Common myeloid progenitor, CD34-positive (primary cell): ENCODE measurements around the gene ZNF593.

Source experiments
- CTCF ChIA-PET: fragments of 350-600 bp; sonication (Branson Sonifier 250); formaldehyde crosslinking; loops from one replicate; lab custom pipeline; 2021; ENCODE audit warnings: antibody characterized with exemption; lab: Charles Lee
- POLR2A ChIA-PET: fragments of 350-600 bp; sonication (Branson Sonifier 250); formaldehyde crosslinking; loops from one replicate; lab custom pipeline; 2021; ENCODE audit warnings: antibody characterized with exemption; lab: Charles Lee
- DNase-seq, 3 donors: peaks; one replicate each; pipeline versions ENCODE4 v3.0.0 to v3.0.0-alpha.2; 2013
- H3K27ac ChIP-seq, 2 experiments: 1 replicate in 1 of 2; 2 replicates in 1 of 2; pipeline ENCODE4 v1.7.0; 2013; ENCODE audit warnings: inconsistent platforms in 2 of 2, low read length in 2 of 2, mild to moderate bottlenecking in 2 of 2, low read depth in 1 of 2, moderate library complexity in 1 of 2; ENCODE audit not compliant: severe bottlenecking in 2 of 2, insufficient read depth in 1 of 2, poor library complexity in 1 of 2
- H3K27me3 ChIP-seq, 5 experiments: replicated peaks in 2 of 5; 1 replicate in 3 of 5; 2 replicates in 2 of 5; pipeline versions ENCODE4 v1.6.1 to v1.7.0; 2013; ENCODE audit warnings: low read length in 4 of 5, mild to moderate bottlenecking in 2 of 5, moderate library complexity in 2 of 5, inconsistent platforms in 1 of 5; ENCODE audit not compliant: insufficient read depth in 5 of 5, control insufficient read depth in 4 of 5
- H3K36me3 ChIP-seq, 4 experiments: 1 replicate in 2 of 4; 2 replicates in 2 of 4; pipeline versions ENCODE4 v1.6.1 to v1.7.0; 2013; ENCODE audit warnings: low read length in 3 of 4, control low read depth in 1 of 4, mild to moderate bottlenecking in 1 of 4; ENCODE audit not compliant: control insufficient read depth in 4 of 4, insufficient read depth in 4 of 4
- H3K4me1 ChIP-seq, 4 experiments: 1 replicate in 3 of 4; 2 replicates in 1 of 4; pipeline versions ENCODE4 v1.6.1 to v1.7.1; 2013; ENCODE audit warnings: low read length in 3 of 4, mild to moderate bottlenecking in 3 of 4, control low read depth in 1 of 4, inconsistent platforms in 1 of 4, moderate library complexity in 1 of 4; ENCODE audit not compliant: control insufficient read depth in 4 of 4, insufficient read depth in 4 of 4; ENCODE audit errors: control extremely low read depth in 1 of 4
- H3K4me3 ChIP-seq, 7 experiments: 1 replicate in 4 of 7; 2 replicates in 3 of 7; pipeline versions ENCODE4 v1.5.1 to v1.7.0; 2013; ENCODE audit warnings: mild to moderate bottlenecking in 7 of 7, low read length in 6 of 7, moderate library complexity in 6 of 7, inconsistent platforms in 2 of 7, low read depth in 2 of 7, control low read depth in 1 of 7; ENCODE audit not compliant: insufficient read depth in 4 of 7, control insufficient read depth in 1 of 7; ENCODE audit errors: extremely low read depth in 1 of 7
- H3K9me3 ChIP-seq, 5 experiments: 1 replicate in 4 of 5; 2 replicates in 1 of 5; pipeline versions ENCODE4 v1.6.1 to v1.7.1; 2013; ENCODE audit warnings: low read length in 4 of 5, mild to moderate bottlenecking in 2 of 5, inconsistent platforms in 1 of 5, low read depth in 1 of 5, moderate library complexity in 1 of 5; ENCODE audit not compliant: control insufficient read depth in 4 of 5, insufficient read depth in 2 of 5; ENCODE audit errors: control extremely low read depth in 1 of 5
- WGBS: methylation state at CpG from one replicate; pipeline ENCODE4 v1.1.5; 2013; ENCODE audit not compliant: insufficient coverage; 5-methylcytosine and 5-hydroxymethylcytosine counted together

Gene ZNF593

DNA sequence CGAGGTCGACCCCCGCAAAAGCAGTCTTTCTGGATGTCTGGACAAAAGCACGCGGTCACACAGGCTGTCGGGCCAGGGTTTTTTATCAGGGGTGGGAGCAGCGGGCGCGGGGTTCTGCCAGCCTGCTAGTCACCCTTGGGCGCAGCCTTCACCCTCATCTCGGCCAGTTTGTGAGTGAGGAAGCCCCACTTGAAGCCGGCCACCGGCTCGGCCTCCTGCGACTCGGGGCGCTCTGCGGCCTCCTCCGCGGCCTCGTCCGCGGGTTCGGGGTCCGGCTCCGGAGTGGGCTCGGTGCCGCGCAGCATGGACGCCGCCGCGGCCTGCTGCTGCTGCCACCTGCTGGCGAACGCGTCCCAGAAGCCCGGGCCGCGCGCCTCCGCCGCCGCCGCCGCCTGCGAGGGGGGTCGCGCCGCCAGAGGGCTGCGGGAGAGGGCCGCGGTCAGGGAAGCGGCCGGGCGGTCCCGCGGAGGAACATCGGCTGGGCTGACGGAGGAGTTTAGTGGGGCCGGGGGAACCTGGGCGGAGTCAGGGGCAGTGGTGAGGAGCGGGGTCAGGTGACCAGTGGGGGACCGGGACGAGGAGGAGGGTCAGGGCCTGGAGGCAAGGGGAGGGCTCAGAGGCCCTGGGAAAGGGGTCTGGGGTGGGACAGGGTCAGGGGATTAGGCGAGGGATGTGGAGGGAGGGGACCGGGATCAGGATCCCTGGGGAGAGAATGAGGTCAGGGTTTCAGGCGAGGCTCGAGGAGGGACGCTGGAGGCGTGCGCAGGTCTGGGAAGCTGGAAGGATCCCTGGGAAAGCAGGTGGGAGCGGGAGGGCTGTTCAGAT is 5.5 kb upstream of the ZNF593 start:
- WGBS, result 15% methylated on average over 59 of the region's 72 CpGs
- no peaks in the 10 kb centered on the region for H3K36me3 ChIP-seq
- ChIA-PET CTCF (interaction anchor here (0.7 to 2.1 kb wide), 11 partner anchors 9 to 200 kb away, joined by 3 to 6 read pairs (median 4); no protein-coding TSS in a partner anchor), POLR2A (no interaction called here)
- H3K9me3 ChIP-seq, result no peaks in the 10 kb centered on the region
- H3K27ac ChIP-seq, result no peak overlapping the region
- peaks cover 0 to 43% (median 28%) of the 10 kb centered on the region in 4 experiments for H3K4me1 ChIP-seq
- peaks cover 0 to 22% (median 11%) of the 10 kb centered on the region in 5 experiments for H3K27me3 ChIP-seq
- peak; percentile 40 to 55 (median 54) for DNase-seq
- H3K4me3 ChIP-seq, result peak overlapping the region in 6 of 7 experiments; percentile 31 to 71 (median 50)

DNA sequence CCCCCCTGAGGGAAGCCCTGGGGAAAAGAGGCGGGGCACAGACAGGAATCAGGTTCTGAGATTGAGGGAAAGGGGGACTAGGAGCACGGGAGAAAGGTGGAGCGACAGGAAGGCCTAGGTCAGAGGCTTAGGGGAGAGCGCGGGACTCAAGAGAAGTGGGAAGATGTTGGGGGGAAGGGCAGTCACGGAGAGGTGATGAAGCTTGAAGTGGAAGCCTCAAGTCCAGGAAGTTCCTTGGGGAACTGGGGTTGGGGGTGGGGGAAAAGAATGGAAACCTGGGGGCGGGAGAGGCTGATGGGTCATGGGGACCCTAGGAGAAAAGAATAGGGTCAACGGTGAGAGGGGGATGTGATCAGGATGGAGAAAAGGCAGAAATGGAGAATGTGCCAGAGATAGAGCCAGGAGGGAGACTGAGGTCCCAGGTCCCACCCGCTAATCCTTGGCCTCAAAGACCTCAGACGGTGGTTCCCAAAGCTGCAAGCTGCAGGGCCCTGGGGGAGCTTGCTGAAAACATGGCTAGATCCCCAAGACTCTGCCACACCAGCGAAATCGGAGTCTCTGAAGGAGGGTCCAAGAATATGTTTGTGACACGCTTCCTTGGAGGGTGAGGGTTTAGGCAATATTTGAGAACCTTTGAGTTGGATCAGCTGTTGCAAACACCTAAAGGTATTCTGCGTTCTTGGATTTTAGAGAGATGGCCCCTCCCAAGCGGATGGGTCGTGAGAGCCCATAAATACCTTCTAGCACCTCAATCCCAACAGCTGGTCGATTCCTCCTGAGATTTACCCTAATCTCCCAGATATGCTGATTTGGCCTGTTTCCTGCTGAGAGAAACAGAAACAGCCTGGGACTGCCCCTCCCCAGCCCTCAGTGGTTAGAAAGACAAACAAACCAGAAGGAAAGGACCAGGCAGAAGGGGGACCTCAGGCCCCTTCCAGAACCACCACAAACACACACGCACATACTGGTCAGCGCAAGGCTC is 4.6 kb upstream of the ZNF593 start:
- H3K27ac ChIP-seq, result no peak overlapping the region
- POLR2A ChIA-PET, result interaction anchor here (0.7 kb wide), 1 partner anchor 9 kb away, joined by 4 read pairs; no protein-coding TSS in a partner anchor
- DNase-seq, result no peak
- H3K27me3 ChIP-seq, result peaks cover 0 to 22% (median 11%) of the 10 kb centered on the region in 5 experiments
- no peaks in the 10 kb centered on the region for H3K9me3 ChIP-seq
- CTCF ChIA-PET, result interaction anchor here (0.7 to 1.9 kb wide), 10 partner anchors 9 to 199 kb away, joined by 3 to 6 read pairs (median 4); no protein-coding TSS in a partner anchor
- 69% methylated on average over 13 of the region's 19 CpGs for WGBS
- no peaks in the 10 kb centered on the region for H3K36me3 ChIP-seq
- H3K4me1 ChIP-seq, result peaks cover 0 to 44% (median 29%) of the 10 kb centered on the region in 4 experiments
- peak overlapping the region in 1 of 7 experiments; percentile 64 for H3K4me3 ChIP-seq

DNA sequence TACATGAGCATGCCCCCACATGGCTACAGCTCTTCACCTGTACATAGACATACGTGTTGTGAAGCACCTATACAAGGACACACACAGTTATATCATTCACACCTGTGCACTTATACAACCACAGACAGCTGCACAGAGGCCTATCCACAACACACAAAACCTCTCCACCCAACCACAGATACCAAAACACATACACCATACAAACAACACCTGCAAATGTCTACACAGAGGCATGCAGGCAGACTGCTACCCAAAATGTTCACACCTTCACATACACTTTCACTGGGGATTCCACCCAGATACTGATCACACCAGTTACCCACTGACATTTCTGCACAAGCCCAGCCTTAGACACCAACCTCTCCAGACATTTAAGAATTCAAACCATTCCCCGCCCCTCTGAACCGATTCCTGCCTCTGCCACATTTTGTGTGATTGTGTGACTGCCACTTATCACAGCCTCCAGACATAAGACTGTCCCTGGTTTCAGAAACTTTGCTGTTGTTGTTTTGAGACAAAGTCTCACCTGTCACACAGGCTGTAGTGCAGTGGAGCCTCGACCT is 2.9 kb upstream of the ZNF593 start:
- Histone ChIP-seq H3K4me3 (no peak overlapping the region), H3K4me1 (peaks cover 0 to 42% (median 25%) of the 10 kb centered on the region in 4 experiments), H3K36me3 (peaks cover 0 to 9% (median 2%) of the 10 kb centered on the region in 4 experiments), H3K27ac (no peak overlapping the region), H3K27me3 (peaks cover 0 to 8% (median 5%) of the 10 kb centered on the region in 5 experiments), H3K9me3 (no peaks in the 10 kb centered on the region)
- CTCF ChIA-PET, result interaction anchor here (1.2 to 1.9 kb wide), 2 partner anchors 22 to 60 kb away, joined by 3 to 5 read pairs; no protein-coding TSS in a partner anchor
- DNase-seq, result no peak
- 97% methylated on average over 4 of the region's 4 CpGs for WGBS
- POLR2A ChIA-PET, result no interaction called here

DNA sequence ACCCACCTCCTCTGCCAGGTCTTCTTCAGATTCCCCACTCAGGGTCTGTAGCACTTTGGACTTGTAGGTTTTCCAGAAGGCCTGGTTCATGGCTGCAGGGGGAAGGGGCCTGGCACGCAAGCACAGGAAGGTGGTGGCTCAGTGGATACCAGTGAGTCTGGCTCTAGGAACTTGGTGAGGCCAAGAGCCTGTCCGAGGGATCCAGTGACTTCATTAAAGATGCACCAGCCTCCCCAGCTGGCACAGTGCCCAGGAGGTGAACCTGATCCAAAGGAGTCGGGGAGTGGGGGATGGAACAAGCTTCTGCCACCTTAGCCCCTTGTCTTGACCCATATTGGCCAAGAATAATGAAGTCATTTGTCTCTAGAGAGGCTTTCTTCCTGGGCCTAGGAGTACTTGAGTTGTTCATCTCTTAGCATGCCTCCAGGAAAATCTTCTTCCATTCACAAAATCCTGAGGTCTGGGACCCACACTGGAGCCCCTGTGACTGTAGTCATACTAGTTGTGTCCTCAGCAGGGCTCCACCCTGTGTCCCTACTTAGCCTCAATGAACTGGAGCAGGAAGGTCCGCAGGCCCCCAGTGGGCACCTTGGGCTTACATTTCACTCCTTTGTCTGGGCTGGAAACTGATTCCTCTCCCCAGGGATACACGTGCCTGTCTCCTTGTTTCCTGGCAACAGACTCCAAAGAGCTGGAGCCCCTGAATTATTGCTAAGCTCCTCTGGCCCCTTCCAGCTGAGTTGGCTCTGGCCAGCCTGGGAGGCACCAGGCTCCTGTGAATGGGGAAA is 1.1 kb upstream of the ZNF593 start, which contains the start of gene C1orf232:
C1orf232 (minus strand) TSS at position 554 of the 788 bp plus-strand sequence; CDS start at position 90, 464 bp downstream.
- 96% methylated on average over 5 of the region's 5 CpGs for WGBS
- H3K4me3 ChIP-seq, result peak within 1 kb of the TSS; percentile 70 to 85 (median 79)
- H3K4me1 ChIP-seq, result peaks cover 0 to 35% (median 19%) of the 10 kb centered on the region in 4 experiments
- DNase-seq, result no peak
- ChIA-PET CTCF (interaction anchor here (1.5 to 2.0 kb wide), 6 partner anchors 9 to 149 kb away, joined by 4 to 11 read pairs (median 8); partner anchors contain the start of genes CD52, CEP85 and CNKSR1), POLR2A (no interaction called here)
- H3K9me3 ChIP-seq, result no peaks in the 10 kb centered on the region
- no peaks in the 10 kb centered on the region for H3K27me3 ChIP-seq
- H3K36me3 ChIP-seq, result peaks cover 0 to 10% (median 5%) of the 10 kb centered on the region in 4 experiments
- peak within 1 kb of the TSS in 1 of 2 experiments; percentile 85 for H3K27ac ChIP-seq

DNA sequence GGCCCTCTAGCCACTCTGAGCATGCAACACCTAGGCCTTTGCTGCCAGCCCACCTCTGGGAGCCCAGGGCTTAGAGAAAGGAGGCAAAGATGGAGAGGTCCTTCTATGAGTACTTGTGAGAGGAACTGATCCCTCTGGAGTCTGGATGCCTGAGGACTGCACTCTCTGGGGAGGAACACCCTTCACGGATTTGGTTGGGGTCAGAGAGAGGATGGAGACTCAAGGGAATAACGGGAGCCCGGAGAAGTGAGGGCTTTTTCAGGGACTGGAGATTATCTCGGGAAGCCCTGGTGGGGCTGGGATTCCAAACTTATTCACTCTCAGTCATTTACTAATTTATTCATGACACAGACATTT is 532 bp upstream of the ZNF593 start:
- ChIA-PET CTCF (interaction anchor here (0.6 to 2.0 kb wide), 14 partner anchors 8 to 210 kb away, joined by 3 to 11 read pairs (median 4); partner anchors contain the start of genes CD52, CEP85 and CNKSR1), POLR2A (interaction anchor here (0.6 kb wide), 1 partner anchor 150 kb away, joined by 6 read pairs; no protein-coding TSS in a partner anchor)
- H3K36me3 ChIP-seq, result peaks cover 0 to 10% (median 5%) of the 10 kb centered on the region in 4 experiments
- H3K27me3 ChIP-seq, result no peaks in the 10 kb centered on the region
- 94% methylated on average over 3 of the region's 4 CpGs for WGBS
- peak overlapping the region in 1 of 2 experiments; percentile 85 for H3K27ac ChIP-seq
- DNase-seq, result no peak
- H3K4me1 ChIP-seq, result peaks cover 0 to 30% (median 14%) of the 10 kb centered on the region in 4 experiments
- H3K4me3 ChIP-seq, result peak overlapping the region in 3 of 7 experiments; percentile 79 to 84 (median 83)
- H3K9me3 ChIP-seq, result no peaks in the 10 kb centered on the region
